ENCODE results near the gene KAT2B. TPM values are rescaled to one million over a fixed set of nuclear protein-coding genes. Genes with fewer than 3 reads are reported as not detected.

The KAT2B gene
- total RNA-seq, 1 experiment from 2014 or later: 3.7 TPM

- no TSS peak for BruUV-seq (replicated peaks)
- H2AFZ ChIP-seq (ENCODE audit: low read depth, low read length, poor library complexity, severe bottlenecking): no peak overlapping the region
- H3K27me3 ChIP-seq (ENCODE audit: insufficient read depth, low read length): no peaks in the 10 kb centered on the region
- no peak overlapping the region for H3K27ac ChIP-seq (ENCODE audit: low read depth, low read length)
- RAD21 ChIA-PET (ENCODE audit: low non-redundant PET in 1 of 2, low total read pairs in 2 of 2, uncharacterized antibody in 2 of 2, unreplicated experiment in 2 of 2): no interaction called here
- DNase-seq (ENCODE audit: low read depth, low spot score) (no peak), ATAC-seq (no peak)
- intact Hi-C loops (cut with micrococcal nuclease): no loop called here
- no peak overlapping the region for H3K4me2 ChIP-seq (ENCODE audit: low read length)
- POLR2A ChIA-PET: no interaction called here
- no peak overlapping the region for H3K9ac ChIP-seq (ENCODE audit: low read length)
- no peaks in the 10 kb centered on the region for H3K9me3 ChIP-seq (ENCODE audit: control insufficient read depth in 1 of 2, insufficient read depth in 1 of 2, low read depth in 1 of 2, low read length in 2 of 2)
- TF ChIP-seq SIN3A (IDR thresholded peaks at IDR 0.05; ENCODE audit: low read depth) (no peak), POLR2AphosphoS5 (IDR thresholded peaks at IDR 0.05; ENCODE audit: low read depth, low read length) (no peak), CEBPB (IDR thresholded peaks at IDR 0.05; ENCODE audit: low read depth) (no peak), FOSL1 (IDR thresholded peaks at IDR 0.05; ENCODE audit: low read depth) (no peak), ATF3 (IDR thresholded peaks at IDR 0.05) (no peak), TCF7L2 (IDR thresholded peaks at IDR 0.05; ENCODE audit: borderline replicate concordance, extremely low read depth, insufficient read depth, insufficient read length) (no peak), EGR1 (IDR thresholded peaks at IDR 0.05; ENCODE audit: low read depth) (no peak), ZNF274 (IDR thresholded peaks at IDR 0.05; ENCODE audit: low read depth, low read length) (no peak), ZFX (IDR thresholded peaks at IDR 0.05) (no peak), YY1 (IDR thresholded peaks at IDR 0.05; ENCODE audit: extremely low read depth, insufficient replicate concordance, low read depth, low read length) (no peak), EZH2 (IDR thresholded peaks at IDR 0.05) (no peak)
- no peaks in the 10 kb centered on the region for H3K36me3 ChIP-seq (ENCODE audit: control insufficient read depth in 1 of 2, insufficient read depth in 2 of 2, low read length in 2 of 2)
- CTCF ChIA-PET: no interaction called here
- no peaks in the 10 kb centered on the region for H3K4me1 ChIP-seq (ENCODE audit: control insufficient read depth in 1 of 2, insufficient read depth in 2 of 2, low read length in 2 of 2)
- no peak overlapping the region for H3K4me3 ChIP-seq (replicated peaks in 1 of 2; ENCODE audit: low read depth in 1 of 2, low read length in 2 of 2)
- H4K20me1 ChIP-seq (ENCODE audit: insufficient read depth): no peaks in the 10 kb centered on the region
- H3K79me2 ChIP-seq (ENCODE audit: insufficient read depth, low read length): no peaks in the 10 kb centered on the region
- no peaks in the 10 kb centered on the region for H3K9me2 ChIP-seq (ENCODE audit: insufficient read depth)
Measured at GRCh38 chr3:19997502-19997901, 42.7 kb upstream of the KAT2B start.

- H3K4me2 ChIP-seq (ENCODE audit: low read length): no peak overlapping the region
- no peak for TF ChIP-seq ELF1 (IDR thresholded peaks at IDR 0.05; ENCODE audit: borderline replicate concordance, low read depth)
- no peak for TF ChIP-seq SP1 (IDR thresholded peaks at IDR 0.05; ENCODE audit: low read depth)
- no peak for TF ChIP-seq TCF7L2 (IDR thresholded peaks at IDR 0.05; ENCODE audit: borderline replicate concordance, extremely low read depth, insufficient read depth, insufficient read length)
- TF ChIP-seq RAD21 (IDR thresholded peaks at IDR 0.05; ENCODE audit: low read depth): no peak
- no peak for TF ChIP-seq FOSL1 (IDR thresholded peaks at IDR 0.05; ENCODE audit: low read depth)
- TF ChIP-seq POLR2AphosphoS5 (IDR thresholded peaks at IDR 0.05; ENCODE audit: low read depth, low read length): no peak
- TF ChIP-seq REST (IDR thresholded peaks at IDR 0.05; ENCODE audit: low read depth): no peak
- no peak for TF ChIP-seq ZFX (IDR thresholded peaks at IDR 0.05)
- TF ChIP-seq POLR2A (IDR thresholded peaks at IDR 0.05; ENCODE audit: borderline replicate concordance, extremely low read depth, insufficient read depth, insufficient read length): no peak
- TF ChIP-seq CBX3 (IDR thresholded peaks at IDR 0.05; ENCODE audit: low read depth): no peak
- H3K4me1 ChIP-seq (ENCODE audit: control insufficient read depth in 1 of 2, insufficient read depth in 2 of 2, low read length in 2 of 2): no peaks in the 10 kb centered on the region
- H3K36me3 ChIP-seq (ENCODE audit: control insufficient read depth in 1 of 2, insufficient read depth in 2 of 2, low read length in 2 of 2): no peaks in the 10 kb centered on the region; a peak in 1 of 4 replicates
- no peaks in the 10 kb centered on the region for H3K27me3 ChIP-seq (ENCODE audit: insufficient read depth, low read length)
- RAD21 ChIA-PET (ENCODE audit: low non-redundant PET in 1 of 2, low total read pairs in 2 of 2, uncharacterized antibody in 2 of 2, unreplicated experiment in 2 of 2): no interaction called here
- no peak overlapping the region for H2AFZ ChIP-seq (ENCODE audit: low read depth, low read length, poor library complexity, severe bottlenecking)
- DNase-seq (ENCODE audit: low read depth, low spot score) (no peak), ATAC-seq (no peak)
- POLR2A ChIA-PET: no interaction called here
- CTCF ChIA-PET: no interaction called here
- H3K27ac ChIP-seq (ENCODE audit: low read depth, low read length): no peak overlapping the region
- H3K9me2 ChIP-seq (ENCODE audit: insufficient read depth): no peaks in the 10 kb centered on the region
- no peaks in the 10 kb centered on the region for H3K79me2 ChIP-seq (ENCODE audit: insufficient read depth, low read length)
- no TSS peak for BruUV-seq (replicated peaks)
- H3K9me3 ChIP-seq (ENCODE audit: control insufficient read depth in 1 of 2, insufficient read depth in 1 of 2, low read depth in 1 of 2, low read length in 2 of 2): no peaks in the 10 kb centered on the region
- H3K4me3 ChIP-seq (replicated peaks in 1 of 2; ENCODE audit: low read depth in 1 of 2, low read length in 2 of 2): no peak overlapping the region
- H3K9ac ChIP-seq (ENCODE audit: low read length): no peak overlapping the region
- intact Hi-C loops (cut with micrococcal nuclease): no loop called here
- no peaks in the 10 kb centered on the region for H4K20me1 ChIP-seq (ENCODE audit: insufficient read depth)
Measured at GRCh38 chr3:20001932-20002331, 38.3 kb upstream of the KAT2B start.
